HG02763 (cell line): ENCODE data around the gene UVSSA.
"Not testable (repeated sequence)": the region's sequence is repeated elsewhere in the genome, so short reads cannot be mapped to it uniquely, and the experiment has no call there.

Source experiments
- ATAC-seq: cut with Tn5 transposase; IDR thresholded peaks from one replicate; pipeline ENCODE4 v1.9.1; 2021; ENCODE audit warnings: mild to moderate bottlenecking, moderate library complexity; ENCODE audit not compliant: unreplicated experiment

UVSSA gene

GRCh38 chr4:1360423-1361283 is 13.6 kb downstream of the UVSSA start:
- no peak for ATAC-seq

DNA sequence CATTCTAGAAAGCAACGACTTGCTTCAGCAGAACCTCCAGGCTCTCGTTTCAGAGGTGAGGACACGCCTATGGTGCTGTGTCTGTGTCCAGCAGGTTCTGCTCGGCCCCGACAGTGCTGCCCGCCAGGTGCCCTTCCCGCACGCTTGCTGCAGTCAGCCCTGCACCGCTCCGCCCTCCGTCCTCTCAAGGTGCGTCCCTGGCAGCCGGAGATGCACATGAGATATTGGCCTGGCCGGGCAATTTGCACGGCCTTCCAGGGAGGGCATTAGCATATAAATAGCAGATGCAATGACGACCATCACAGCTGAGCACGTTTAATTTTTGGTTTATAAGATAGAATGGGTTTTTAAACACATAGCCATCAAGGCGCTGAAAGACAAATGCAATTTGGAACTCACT is 14.4 kb downstream of the UVSSA start:
- ATAC-seq: no peak

- ATAC-seq: no peak
Measured at GRCh38 chr4:1362046-1362445, 15.0 kb downstream of the UVSSA start.

- no peak for ATAC-seq
Measured at GRCh38 chr4:1362521-1362920, 15.5 kb downstream of the UVSSA start.

DNA sequence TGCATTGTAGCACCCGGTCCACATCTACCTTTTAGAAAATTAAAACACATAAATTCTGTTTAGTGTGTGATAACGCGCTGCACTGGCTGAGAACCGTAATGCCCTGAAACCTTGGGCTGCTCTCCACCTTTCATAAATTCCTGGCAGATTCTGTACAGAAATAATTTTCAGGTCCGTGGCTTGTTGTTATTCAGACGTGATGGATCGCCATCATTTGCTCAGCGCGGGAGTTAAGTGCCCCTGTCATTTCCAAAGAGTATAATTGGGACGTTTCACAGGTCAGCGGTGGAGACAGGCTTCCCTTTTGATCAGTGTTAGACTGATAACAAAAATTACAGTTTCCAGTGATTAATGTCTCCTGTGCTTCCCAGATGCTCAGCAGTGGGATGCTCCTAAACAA is 16.5 kb downstream of the UVSSA start:
- ATAC-seq: no peak

DNA sequence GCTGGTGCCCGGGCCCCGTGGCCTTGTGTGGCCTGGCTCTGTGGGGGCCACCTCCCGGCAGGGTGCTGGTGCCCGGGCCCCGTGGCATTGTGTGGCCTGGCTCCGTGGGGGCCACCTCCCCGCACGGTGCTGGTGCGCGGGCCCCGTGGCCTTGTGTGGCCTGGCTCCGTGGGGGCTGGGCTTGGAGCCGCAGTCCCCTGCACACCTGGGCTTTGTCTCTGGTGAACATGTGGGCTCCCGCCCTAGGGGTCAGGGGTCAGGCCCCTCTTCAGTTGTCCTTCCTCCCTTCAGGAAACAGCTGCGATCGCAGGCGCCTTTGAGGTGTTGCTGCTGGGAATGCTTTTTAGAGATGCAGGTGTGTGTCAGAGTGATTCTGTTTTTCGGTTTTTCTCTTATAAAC is 17.2 kb downstream of the UVSSA start:
- no peak for ATAC-seq

GRCh38 chr4:1364748-1365147 is 17.7 kb downstream of the UVSSA start:
- no peak for ATAC-seq

DNA sequence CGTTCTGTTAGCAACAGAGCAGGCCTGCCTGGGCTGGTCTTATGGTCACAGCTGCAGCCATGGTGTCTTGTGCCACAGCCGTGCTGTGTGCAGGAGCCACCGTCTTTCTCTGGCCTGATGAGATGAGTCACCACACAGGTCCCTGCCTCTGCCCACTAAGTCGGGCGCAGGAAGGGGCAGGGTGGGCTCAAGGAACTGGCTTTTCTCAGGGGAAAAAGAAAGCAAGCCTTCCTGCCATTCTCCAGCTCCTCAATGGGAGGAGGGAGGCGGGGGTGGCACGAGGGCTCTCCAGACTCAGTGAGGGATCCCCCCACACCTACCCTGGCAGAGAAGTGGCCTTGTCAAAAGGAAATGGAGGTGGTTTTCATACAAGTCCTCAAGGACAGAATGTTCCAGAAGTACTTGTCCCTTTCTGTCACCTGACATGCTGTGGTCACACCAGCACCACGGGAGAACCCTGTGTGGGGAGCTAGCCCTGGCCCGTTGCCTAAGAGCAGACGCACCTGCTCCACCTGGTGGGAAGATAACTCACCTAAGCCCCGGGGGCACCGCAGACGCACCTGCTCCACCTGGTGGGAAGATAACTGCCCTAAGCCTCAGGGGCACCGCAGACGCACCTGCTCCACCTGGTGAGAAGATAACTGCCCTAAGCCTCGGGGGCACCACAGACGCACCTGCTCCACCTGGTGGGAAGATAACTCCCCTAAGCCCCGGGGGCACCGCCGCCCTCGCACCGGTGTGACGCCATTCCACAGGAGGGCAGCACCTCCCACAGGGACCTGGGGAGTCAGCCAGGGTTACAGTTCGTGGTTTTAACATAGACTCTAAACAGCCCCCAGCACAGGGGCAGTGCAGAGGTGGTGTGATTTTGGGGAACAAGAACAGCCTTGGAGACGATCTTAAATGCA is 18.5 kb downstream of the UVSSA start:
- no peak for ATAC-seq

- ATAC-seq: no peak
Measured at GRCh38 chr4:1366371-1367229, 19.6 kb downstream of the UVSSA start.

GRCh38 chr4:1367230-1367935 is 20.4 kb downstream of the UVSSA start:
- ATAC-seq: no peak

- no peak for ATAC-seq
Measured at GRCh38 chr4:1367936-1368289, 20.9 kb downstream of the UVSSA start.

DNA sequence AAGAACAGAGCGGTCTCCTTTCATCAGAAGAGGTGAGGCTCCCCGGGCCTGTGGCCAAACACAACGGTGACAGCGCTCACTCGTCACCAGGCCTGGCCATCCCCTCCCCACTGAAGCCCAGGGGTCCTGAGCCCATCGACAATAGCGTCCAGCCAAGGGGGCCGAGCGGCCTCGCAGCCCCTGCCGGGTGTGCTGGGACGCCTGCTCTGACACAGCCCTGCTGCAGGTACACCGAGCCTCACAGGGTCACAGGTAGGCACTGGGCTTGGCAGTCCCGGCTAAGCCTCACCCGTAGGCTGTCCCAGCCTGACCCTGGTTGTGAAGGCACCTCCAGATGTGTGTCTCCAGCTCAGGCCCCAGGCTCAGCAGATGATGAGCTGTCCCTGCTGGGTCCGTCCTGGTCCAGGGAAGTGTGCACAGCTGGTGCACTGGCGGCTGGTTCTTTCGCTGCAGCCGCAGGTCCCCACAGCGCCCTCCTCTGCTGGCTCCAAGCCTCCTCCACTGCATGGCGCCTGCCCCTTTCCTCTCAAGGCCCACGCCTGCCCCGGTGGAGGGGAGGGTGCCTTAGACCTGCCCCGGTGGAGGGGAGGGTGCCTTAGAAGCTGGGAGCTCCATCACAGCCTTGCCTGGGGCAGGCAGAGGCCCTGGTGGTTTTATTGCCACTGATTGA is 21.5 kb downstream of the UVSSA start:
- ATAC-seq: no peak

DNA sequence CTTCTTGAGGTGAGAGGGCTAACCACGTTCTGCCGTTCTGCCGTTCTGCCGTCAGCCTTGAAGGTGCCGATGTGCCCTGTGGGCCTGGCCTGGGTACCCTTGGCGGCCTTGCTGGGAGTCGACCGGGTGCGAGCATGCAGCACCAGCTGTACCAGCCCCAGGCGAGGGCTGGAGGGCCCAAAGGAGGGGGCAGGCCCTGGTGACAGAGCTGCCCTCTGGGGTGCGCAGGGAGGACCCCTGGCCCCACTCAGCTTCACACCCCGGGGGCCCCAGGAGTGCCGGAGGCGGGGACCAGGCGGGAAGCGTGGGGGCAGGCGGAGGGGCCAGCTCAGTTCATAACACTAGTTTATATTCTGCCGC is 22.1 kb downstream of the UVSSA start:
- ATAC-seq: no peak

DNA sequence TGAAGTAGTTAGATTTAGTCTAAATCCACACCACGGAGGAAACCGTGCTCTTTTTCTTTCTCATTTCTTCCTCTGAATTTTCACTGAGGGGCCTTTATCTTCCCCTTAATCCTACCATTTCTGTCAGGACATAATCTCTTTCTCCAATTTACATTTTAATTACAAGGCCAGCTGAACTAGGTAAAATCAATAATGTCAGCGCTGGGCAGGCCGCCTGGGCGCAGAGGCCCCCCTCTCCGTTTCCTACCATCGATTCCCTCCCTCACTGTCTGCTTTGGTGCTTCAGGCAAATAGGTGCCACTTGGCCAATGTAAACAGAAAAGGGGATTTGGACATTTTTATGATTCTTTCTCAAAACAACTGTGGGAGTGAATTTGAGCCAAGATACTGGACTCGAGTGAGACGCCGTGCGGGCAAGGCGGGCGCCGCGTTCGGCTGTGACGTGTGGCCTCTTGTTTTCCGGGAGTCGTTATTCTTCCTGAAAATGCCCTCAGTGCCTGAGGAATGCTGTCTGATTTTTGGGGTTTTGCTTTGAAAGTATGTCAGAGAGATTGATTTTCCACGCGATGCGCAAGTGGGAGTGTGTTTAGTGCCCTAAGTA is 22.6 kb downstream of the UVSSA start:
- no peak for ATAC-seq

GRCh38 chr4:1370321-1371124 is 23.5 kb downstream of the UVSSA start:
- no peak for ATAC-seq

- no peak for ATAC-seq
Measured at GRCh38 chr4:1371176-1372165, 24.5 kb downstream of the UVSSA start.

- ATAC-seq: not testable (repeated sequence)
Measured at GRCh38 chr4:1372576-1372975, 25.6 kb downstream of the UVSSA start.
